Vagina (tissue), 2 donors: Measurements from ENCODE around the gene NPBWR2. TPM values are rescaled to one million over a fixed set of nuclear protein-coding genes. Genes with fewer than 3 reads are reported as not detected.
"Not testable (repeated sequence)": the region's sequence is repeated elsewhere in the genome, so short reads cannot be mapped to it uniquely, and the experiment has no call there.

Source experiments
- DNase-seq, 2 donors: peaks; one replicate each; pipeline ENCODE4 v3.0.0-alpha.2; 2017; ENCODE audit errors: extremely low spot score in 2 of 2
- H3K27ac ChIP-seq: fragments of 200-600 bp; sonication (generic); one replicate; pipeline ENCODE4 v1.5.1; 2019
- H3K27me3 ChIP-seq: fragments of 200-600 bp; sonication (generic); one replicate; pipeline ENCODE4 v1.5.1; 2019
- H3K36me3 ChIP-seq, 2 donors: fragments of 200-600 bp; sonication (generic); one replicate each; pipeline ENCODE4 v1.5.1; 2017 to 2019
- H3K4me1 ChIP-seq: fragments of 200-600 bp; sonication (generic); one replicate; pipeline ENCODE4 v1.5.1; 2019
- H3K4me3 ChIP-seq, 2 donors: fragments of 200-600 bp; sonication (generic); 1 replicate in 1 of 2; 2 replicates in 1 of 2; pipeline ENCODE4 v1.5.1; 2016 to 2019
- H3K9me3 ChIP-seq: fragments of 200-600 bp; sonication (generic); one replicate; pipeline ENCODE4 v1.5.1; 2019
- POLR2A ChIP-seq, 2 donors: fragments of 450-650 bp; IDR thresholded peaks; one replicate each; pipeline ENCODE4 v1.6.1; 2017; ENCODE audit warnings: antibody characterized with exemption in 2 of 2, mild to moderate bottlenecking in 2 of 2, moderate library complexity in 2 of 2
- POLR2AphosphoS5 ChIP-seq, 2 donors: sonication (generic); formaldehyde crosslinking; IDR thresholded peaks; one replicate each; pipeline ENCODE4 v1.9.0; 2017; ENCODE audit warnings: antibody characterized with exemption in 2 of 2, mild to moderate bottlenecking in 2 of 2, low read depth in 1 of 2; ENCODE audit not compliant: insufficient read depth in 1 of 2
- intact Hi-C: fragments of 100-400 bp; cut with DNase I; formaldehyde crosslinking; loops from one replicate; pipeline ENCODE4 v1.15.1; 2023
- total RNA-seq: library from RNA; depleted of rRNA; stranded (reverse); fragments of >200 nt; gene quantifications from one replicate; pipeline ENCODE4 v1.2.3, GENCODE V29; 2016
- TF ChIP-seq, protein P1 (sequence below), 3 experiments: fragments of 450-650 bp in 2 of 3; fragments of 200-600 bp in 1 of 3; sonication (generic) in 1 of 3; IDR thresholded peaks; one replicate each; pipeline ENCODE4 v1.5.1; 2017 to 2019; ENCODE audit warnings: antibody characterized with exemption in 3 of 3, mild to moderate bottlenecking in 2 of 3, moderate library complexity in 2 of 3

The NPBWR2 gene
- total RNA-seq, 1 donor from 2014 or later = not detected

DNA sequence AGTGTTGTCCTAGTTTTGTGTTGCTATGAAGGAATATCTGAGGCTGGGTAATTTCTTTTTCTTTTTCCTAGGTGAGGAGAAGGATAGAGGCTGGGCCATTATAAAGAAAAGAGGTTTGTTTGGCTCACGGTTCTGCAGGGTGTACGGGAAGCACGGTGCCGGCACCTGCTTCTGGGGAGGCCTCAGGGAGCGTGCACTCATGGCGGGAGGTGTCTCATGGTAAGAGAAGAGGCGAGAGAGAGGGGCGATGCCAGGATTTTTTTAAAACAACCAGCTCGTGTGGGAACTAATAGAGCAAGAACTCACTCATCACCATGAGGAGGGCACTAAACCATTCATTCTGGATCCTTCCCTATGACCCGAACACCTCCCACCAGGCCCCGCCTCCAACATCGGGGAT is 14.2 kb upstream of the NPBWR2 start:
- DNase-seq = no peak
- Histone ChIP-seq H3K27me3 (no peaks in the 10 kb centered on the region), H3K4me3 (no peak overlapping the region), H3K27ac (no peak overlapping the region), H3K4me1 (peaks cover 8% of the 10 kb centered on the region), H3K9me3 (no peaks in the 10 kb centered on the region), H3K36me3 (no peaks in the 10 kb centered on the region)
- intact Hi-C loops = no loop called here
- TF ChIP-seq, protein P1, sequence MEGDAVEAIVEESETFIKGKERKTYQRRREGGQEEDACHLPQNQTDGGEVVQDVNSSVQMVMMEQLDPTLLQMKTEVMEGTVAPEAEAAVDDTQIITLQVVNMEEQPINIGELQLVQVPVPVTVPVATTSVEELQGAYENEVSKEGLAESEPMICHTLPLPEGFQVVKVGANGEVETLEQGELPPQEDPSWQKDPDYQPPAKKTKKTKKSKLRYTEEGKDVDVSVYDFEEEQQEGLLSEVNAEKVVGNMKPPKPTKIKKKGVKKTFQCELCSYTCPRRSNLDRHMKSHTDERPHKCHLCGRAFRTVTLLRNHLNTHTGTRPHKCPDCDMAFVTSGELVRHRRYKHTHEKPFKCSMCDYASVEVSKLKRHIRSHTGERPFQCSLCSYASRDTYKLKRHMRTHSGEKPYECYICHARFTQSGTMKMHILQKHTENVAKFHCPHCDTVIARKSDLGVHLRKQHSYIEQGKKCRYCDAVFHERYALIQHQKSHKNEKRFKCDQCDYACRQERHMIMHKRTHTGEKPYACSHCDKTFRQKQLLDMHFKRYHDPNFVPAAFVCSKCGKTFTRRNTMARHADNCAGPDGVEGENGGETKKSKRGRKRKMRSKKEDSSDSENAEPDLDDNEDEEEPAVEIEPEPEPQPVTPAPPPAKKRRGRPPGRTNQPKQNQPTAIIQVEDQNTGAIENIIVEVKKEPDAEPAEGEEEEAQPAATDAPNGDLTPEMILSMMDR (IDR thresholded peaks at IDR 0.05) = no peak
- TF ChIP-seq POLR2A (IDR thresholded peaks at IDR 0.05) = no peak
- no peak for TF ChIP-seq POLR2AphosphoS5 (IDR thresholded peaks at IDR 0.05; ENCODE audit: insufficient read depth in 1 of 2, low read depth in 1 of 2)

DNA sequence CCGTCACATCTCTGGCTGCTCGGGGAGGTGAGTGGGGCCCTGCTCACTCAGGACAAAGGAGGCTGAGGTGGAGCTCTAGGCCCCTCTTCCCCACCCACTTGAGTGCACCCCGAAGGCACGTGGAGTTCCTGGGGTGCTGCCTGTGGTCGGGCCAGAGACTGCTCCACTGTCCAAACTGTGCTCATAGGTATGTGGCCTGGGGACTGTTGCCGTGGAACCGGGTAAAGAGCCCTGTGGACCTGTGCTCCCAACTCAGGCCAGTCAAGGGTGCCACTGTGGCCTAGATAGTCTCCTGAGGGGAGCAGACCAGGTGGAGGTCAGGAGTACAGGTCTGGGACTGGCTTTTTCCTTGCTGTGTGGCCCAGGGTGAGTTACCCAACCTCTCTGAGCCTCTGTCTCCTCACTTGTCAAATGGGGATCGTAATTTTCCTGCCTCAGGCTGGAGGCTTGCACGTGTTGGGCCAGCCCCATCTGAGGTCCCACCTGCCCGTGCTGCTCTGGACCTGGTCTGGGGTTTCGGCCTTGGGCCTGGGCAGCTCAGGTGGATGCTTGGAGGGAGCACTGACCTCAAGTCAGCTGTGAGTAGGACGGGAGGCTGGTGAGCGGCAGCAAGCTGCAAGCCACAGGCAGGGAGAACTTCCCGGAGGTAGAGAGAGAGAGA is 12.4 kb upstream of the NPBWR2 start:
- peak overlapping the region in 1 of 2 donors; percentile 28 for H3K4me3 ChIP-seq
- no peaks in the 10 kb centered on the region for H3K27me3 ChIP-seq
- no peak for DNase-seq
- H3K27ac ChIP-seq = no peak overlapping the region
- H3K4me1 ChIP-seq = peaks cover 8% of the 10 kb centered on the region
- TF ChIP-seq POLR2AphosphoS5 (IDR thresholded peaks at IDR 0.05; ENCODE audit: insufficient read depth in 1 of 2, low read depth in 1 of 2) (no peak), POLR2A (IDR thresholded peaks at IDR 0.05) (no peak)
- TF ChIP-seq, protein P1 (IDR thresholded peaks at IDR 0.05) = no peak
- no peaks in the 10 kb centered on the region for H3K9me3 ChIP-seq
- no peaks in the 10 kb centered on the region for H3K36me3 ChIP-seq
- intact Hi-C loops = no loop called here

DNA sequence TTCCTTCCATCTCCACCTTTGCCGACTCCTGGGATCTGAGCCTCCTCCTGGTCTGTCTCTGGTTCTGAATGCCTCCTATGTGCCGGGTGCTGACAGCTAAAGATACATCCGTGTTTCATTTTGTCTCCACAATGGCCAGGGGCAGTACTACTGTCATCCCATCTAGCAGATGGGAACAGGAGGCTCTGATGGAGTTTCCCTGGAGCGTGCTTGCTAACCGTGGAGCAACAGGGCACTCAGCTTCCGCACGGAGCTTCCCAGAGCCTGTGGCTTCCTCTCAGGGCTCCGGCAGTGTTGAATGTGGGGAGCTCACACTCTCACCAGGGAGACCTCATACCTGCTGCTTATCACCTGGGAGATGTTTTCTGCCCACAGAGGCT is 11.9 kb upstream of the NPBWR2 start:
- Histone ChIP-seq H3K36me3 (no peaks in the 10 kb centered on the region), H3K4me3 (no peak overlapping the region), H3K9me3 (no peaks in the 10 kb centered on the region), H3K4me1 (peaks cover 8% of the 10 kb centered on the region), H3K27ac (no peak overlapping the region), H3K27me3 (no peaks in the 10 kb centered on the region)
- no peak for DNase-seq
- TF ChIP-seq, protein P1 (IDR thresholded peaks at IDR 0.05) = no peak
- no peak for TF ChIP-seq POLR2AphosphoS5 (IDR thresholded peaks at IDR 0.05; ENCODE audit: insufficient read depth in 1 of 2, low read depth in 1 of 2)
- TF ChIP-seq POLR2A (IDR thresholded peaks at IDR 0.05) = no peak
- intact Hi-C loops = no loop called here

DNA sequence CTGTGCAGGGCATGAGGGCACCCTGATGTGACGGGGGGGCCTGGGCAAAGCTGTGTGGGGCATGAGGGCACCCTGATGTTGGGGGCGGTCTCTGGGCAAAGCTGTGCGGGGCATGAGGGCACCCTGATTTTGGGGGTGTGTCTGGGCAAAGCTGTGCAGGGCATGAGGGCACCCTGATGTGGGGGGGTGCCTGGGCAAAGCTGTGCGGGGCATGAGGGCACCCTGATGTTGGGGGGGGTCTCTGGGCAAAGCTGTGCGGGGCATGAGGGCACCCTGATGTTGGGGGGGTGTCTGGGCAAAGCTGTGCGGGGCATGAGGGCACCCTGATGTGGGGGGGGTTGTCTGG is 10.0 kb upstream of the NPBWR2 start:
- DNase-seq, H3K4me3 ChIP-seq, H3K27me3 ChIP-seq, H3K27ac ChIP-seq, H3K9me3 ChIP-seq, H3K4me1 ChIP-seq, intact Hi-C loops, H3K36me3 ChIP-seq: not testable (repeated sequence)

DNA sequence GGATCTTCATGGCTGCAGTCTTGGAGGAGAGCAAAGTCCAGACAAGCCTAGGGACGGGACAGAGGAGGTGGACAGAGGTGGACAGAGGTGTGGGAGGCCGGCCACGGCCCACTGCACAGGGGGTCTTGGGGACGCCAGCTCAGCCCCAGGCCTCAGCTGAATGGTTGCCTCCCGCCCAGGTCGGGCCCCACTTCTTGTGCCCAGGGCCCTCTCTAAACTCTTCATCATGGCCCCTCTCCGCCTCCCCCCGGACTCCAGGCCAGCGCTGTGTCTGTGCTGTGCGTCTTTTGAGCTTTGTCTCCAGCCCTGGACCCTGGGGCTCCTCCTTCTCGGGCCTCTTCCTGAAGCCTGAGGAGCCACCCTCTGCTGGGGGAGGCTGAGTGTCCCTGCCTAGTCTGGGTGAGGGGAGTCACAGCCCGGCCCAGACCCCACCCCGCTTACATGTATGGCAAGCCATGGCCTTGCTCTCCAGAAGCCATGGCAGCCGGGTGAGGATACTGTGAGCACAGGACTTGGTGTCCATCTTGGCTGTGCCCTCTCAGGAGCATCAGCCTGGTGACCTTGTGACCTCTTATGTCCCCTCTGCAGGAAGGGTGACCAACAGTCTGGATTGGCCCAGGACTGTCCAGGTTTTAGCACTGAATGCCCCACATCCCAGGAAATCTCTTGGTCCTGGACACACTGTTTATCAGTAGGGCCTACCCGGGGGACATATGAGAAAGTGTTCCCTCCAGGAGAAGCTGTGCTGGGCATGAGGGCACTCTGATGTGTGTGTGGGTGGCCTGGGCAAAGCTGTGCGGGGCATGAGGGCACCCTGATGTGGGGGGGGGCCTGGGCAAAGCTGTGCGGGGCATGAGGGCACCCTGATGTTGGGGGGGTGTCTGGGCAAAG is 9.4 kb upstream of the NPBWR2 start:
- H3K27me3 ChIP-seq = no peaks in the 10 kb centered on the region
- no peaks in the 10 kb centered on the region for H3K36me3 ChIP-seq
- TF ChIP-seq, protein P1 (IDR thresholded peaks at IDR 0.05) = no peak
- TF ChIP-seq POLR2A (IDR thresholded peaks at IDR 0.05) (no peak), POLR2AphosphoS5 (IDR thresholded peaks at IDR 0.05; ENCODE audit: insufficient read depth in 1 of 2, low read depth in 1 of 2) (no peak)
- H3K27ac ChIP-seq = no peak overlapping the region
- H3K4me3 ChIP-seq = no peak overlapping the region
- H3K9me3 ChIP-seq = no peaks in the 10 kb centered on the region
- DNase-seq = no peak
- peaks cover 8% of the 10 kb centered on the region for H3K4me1 ChIP-seq
- intact Hi-C loops = no loop called here
